Prostate gland (tissue), 2 donors: ENCODE results near the gene BAAT. TPM values are rescaled to one million over a fixed set of nuclear protein-coding genes. Genes with fewer than 3 reads are reported as not detected.

Experiments
- DNase-seq: peaks from one replicate; pipeline ENCODE4 v3.0.0-alpha.2; 2019; ENCODE audit warnings: low spot score
- H3K27ac ChIP-seq, 2 donors: fragments of 200-600 bp; sonication (generic); 2 replicates each; pipeline ENCODE4 v1.5.1; 2017 to 2019
- H3K27me3 ChIP-seq: fragments of 200-600 bp; sonication (generic); replicated peaks from 2 replicates; pipeline ENCODE4 v1.5.1; 2019; ENCODE audit not compliant: insufficient read depth
- H3K36me3 ChIP-seq, 2 donors: fragments of 200-600 bp; sonication (generic); 1 replicate in 1 of 2; 2 replicates in 1 of 2; pipeline versions ENCODE4 v1.5.1 to v1.8.1; 2017 to 2019
- H3K4me1 ChIP-seq: fragments of 200-600 bp; sonication (generic); replicated peaks from 2 replicates; pipeline ENCODE4 v1.5.1; 2019
- H3K4me3 ChIP-seq, 2 donors: fragments of 200-600 bp; sonication (generic); 2 replicates each; pipeline ENCODE4 v1.5.1; 2017 to 2019
- H3K9me3 ChIP-seq: fragments of 200-600 bp; sonication (generic); 2 replicates; pipeline ENCODE4 v1.5.1; 2017
- POLR2A ChIP-seq: fragments of 450-650 bp; IDR thresholded peaks from one replicate; pipeline ENCODE4 v1.6.1; 2016; ENCODE audit warnings: antibody characterized with exemption, mild to moderate bottlenecking
- POLR2AphosphoS5 ChIP-seq: sonication (generic); formaldehyde crosslinking; IDR thresholded peaks from one replicate; pipeline ENCODE4 v1.6.1; 2017; ENCODE audit warnings: antibody characterized with exemption
- WGBS: methylation state at CpG from one replicate; pipeline ENCODE4 v1.1.5; 2018; 5-methylcytosine and 5-hydroxymethylcytosine counted together
- intact Hi-C: fragments of 100-400 bp; cut with DNase I; formaldehyde crosslinking; loops from one replicate; pipeline ENCODE4 v1.14.2; 2022
- total RNA-seq, 2 donors: library from RNA; depleted of rRNA; stranded (reverse); fragments of >200 nt; gene quantifications; one replicate each; pipeline ENCODE4 v1.1.0, GENCODE V29; 2016
- TF ChIP-seq, protein P1 (sequence below), 4 experiments: fragments of 200-600 bp in 2 of 4; fragments of 450-650 bp in 2 of 4; sonication (generic) in 2 of 4; IDR thresholded peaks; 1 replicate in 3 of 4; 2 replicates in 1 of 4; pipeline ENCODE4 v1.5.1; 2016 to 2019; ENCODE audit warnings: antibody characterized with exemption in 4 of 4, mild to moderate bottlenecking in 2 of 4, moderate library complexity in 2 of 4

Gene BAAT
- total RNA-seq, 2 donors from 2014 or later = not detected

DNA sequence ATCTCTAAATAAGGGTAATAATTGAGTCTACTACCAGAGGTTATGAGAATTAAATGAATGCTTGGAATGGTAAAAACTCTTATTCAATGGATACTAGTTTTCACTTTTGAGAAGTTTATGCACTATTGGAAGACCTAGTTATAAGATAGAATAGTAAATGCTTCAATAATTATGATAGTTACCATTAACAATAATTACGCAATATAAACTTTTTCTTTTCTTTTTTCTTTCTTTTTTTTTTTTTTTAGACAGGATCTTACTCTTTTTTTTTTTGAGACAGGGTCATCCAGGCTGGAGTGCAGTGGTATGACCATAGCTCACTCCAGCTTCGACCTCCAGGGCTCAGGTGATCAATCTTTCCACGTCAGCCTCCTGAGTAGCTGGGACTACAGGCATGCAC lies 44.1 kb upstream of the BAAT start:
- Histone ChIP-seq H3K4me3 (no peak overlapping the region), H3K27me3 (no peaks in the 10 kb centered on the region), H3K4me1 (no peaks in the 10 kb centered on the region), H3K27ac (no peak overlapping the region), H3K9me3 (no peaks in the 10 kb centered on the region), H3K36me3 (no peaks in the 10 kb centered on the region)
- TF ChIP-seq POLR2AphosphoS5 (no peak), POLR2A (no peak)
- TF ChIP-seq, protein P1, sequence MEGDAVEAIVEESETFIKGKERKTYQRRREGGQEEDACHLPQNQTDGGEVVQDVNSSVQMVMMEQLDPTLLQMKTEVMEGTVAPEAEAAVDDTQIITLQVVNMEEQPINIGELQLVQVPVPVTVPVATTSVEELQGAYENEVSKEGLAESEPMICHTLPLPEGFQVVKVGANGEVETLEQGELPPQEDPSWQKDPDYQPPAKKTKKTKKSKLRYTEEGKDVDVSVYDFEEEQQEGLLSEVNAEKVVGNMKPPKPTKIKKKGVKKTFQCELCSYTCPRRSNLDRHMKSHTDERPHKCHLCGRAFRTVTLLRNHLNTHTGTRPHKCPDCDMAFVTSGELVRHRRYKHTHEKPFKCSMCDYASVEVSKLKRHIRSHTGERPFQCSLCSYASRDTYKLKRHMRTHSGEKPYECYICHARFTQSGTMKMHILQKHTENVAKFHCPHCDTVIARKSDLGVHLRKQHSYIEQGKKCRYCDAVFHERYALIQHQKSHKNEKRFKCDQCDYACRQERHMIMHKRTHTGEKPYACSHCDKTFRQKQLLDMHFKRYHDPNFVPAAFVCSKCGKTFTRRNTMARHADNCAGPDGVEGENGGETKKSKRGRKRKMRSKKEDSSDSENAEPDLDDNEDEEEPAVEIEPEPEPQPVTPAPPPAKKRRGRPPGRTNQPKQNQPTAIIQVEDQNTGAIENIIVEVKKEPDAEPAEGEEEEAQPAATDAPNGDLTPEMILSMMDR (IDR thresholded peaks at IDR 0.05) = no peak
- no peak for DNase-seq
- intact Hi-C loops = no loop called here
- WGBS = 76% methylated on average over 3 of the region's 3 CpGs

DNA sequence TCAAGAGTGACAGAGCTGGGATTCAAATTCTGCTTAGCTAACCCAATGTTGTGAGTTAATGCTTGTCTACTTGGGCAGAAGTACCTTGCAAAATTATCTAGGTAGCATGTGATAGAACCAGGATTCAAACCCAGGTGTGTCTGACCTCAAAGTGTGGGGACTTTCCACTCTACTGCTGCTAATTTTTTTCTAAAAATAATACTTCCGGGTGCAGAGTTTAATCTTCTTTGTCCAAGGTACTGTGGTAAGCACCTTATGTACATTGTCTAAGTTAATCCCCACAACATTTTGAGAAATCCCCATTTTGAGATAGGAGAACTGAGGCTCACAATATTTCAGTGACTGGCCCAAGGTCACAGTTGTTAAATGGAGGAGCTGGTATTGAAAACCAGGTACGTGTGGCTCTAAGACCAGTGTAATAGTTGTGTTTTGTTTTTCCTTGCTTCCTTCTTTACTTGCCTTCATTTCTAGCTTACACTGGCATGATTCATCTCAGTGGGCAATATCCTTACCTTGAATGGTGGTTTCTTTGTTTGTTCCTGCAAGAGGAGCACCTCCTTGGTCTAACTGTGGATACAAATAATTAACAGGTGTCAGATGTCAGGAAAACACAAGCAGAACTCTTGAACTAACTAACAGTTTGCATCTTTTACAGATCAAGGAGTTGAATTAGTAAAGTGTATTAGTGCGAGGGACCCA lies 43.3 kb upstream of the BAAT start:
- WGBS = 86% methylated on average over 3 of the region's 3 CpGs
- no peaks in the 10 kb centered on the region for H3K4me1 ChIP-seq
- intact Hi-C loops = no loop called here
- no peaks in the 10 kb centered on the region for H3K9me3 ChIP-seq
- no peaks in the 10 kb centered on the region for H3K27me3 ChIP-seq
- TF ChIP-seq POLR2AphosphoS5 = no peak
- no peak for TF ChIP-seq POLR2A
- TF ChIP-seq, protein P1 (IDR thresholded peaks at IDR 0.05) = no peak
- no peak overlapping the region for H3K27ac ChIP-seq
- H3K36me3 ChIP-seq = no peaks in the 10 kb centered on the region
- DNase-seq = no peak
- no peak overlapping the region for H3K4me3 ChIP-seq

DNA sequence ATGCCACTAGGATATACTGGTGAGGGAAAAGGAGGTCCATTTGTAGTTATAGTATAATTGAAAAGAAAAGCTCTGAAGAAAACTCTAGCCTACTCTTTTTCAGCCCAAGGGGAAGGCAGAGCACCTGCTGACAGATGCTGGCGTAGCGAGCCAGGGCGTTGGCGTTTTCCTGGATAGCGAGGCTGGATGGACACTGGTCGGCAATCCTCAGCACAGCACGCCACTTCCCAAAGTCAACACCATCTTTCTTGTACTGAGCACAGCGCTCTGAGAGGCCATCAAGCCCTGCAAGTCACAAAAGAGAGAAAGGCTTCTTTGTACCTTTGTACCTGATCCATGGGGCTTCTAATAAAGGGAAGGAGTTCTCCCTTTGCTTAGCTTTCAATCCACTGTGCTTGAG lies 42.6 kb upstream of the BAAT start:
- Histone ChIP-seq H3K4me1 (no peaks in the 10 kb centered on the region), H3K27ac (no peak overlapping the region), H3K9me3 (no peaks in the 10 kb centered on the region), H3K36me3 (no peaks in the 10 kb centered on the region), H3K4me3 (no peak overlapping the region), H3K27me3 (no peaks in the 10 kb centered on the region)
- TF ChIP-seq POLR2AphosphoS5 = no peak
- TF ChIP-seq, protein P1 (IDR thresholded peaks at IDR 0.05) = no peak
- no peak for TF ChIP-seq POLR2A
- WGBS = 92% methylated on average over 8 of the region's 8 CpGs
- intact Hi-C loops = no loop called here
- DNase-seq = no peak

DNA sequence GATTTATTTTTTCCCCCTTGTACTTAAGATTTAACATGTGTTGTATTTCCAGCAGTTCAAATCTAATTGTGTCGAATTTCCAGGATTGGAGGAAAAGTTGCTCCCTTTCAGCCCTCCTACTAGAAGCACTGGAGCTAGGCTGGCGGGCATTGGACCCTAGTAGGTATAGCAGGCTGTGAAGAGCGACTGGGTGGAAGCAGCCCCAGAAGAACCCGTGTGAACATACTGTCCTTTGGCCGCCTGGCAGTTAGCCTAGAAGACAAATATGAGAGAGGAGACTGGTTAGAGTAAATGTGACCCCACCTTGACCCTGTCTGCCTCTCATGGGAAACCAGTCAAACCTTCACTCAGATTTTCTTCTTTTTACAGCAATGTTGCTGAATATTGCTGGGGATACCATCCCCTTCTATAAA lies 36.9 kb upstream of the BAAT start:
- Histone ChIP-seq H3K4me1 (no peaks in the 10 kb centered on the region), H3K36me3 (no peaks in the 10 kb centered on the region), H3K27me3 (no peaks in the 10 kb centered on the region), H3K27ac (no peak overlapping the region), H3K9me3 (no peaks in the 10 kb centered on the region), H3K4me3 (no peak overlapping the region)
- intact Hi-C loops = no loop called here
- DNase-seq = no peak
- WGBS = 65% methylated on average over 5 of the region's 5 CpGs
- TF ChIP-seq, protein P1 (IDR thresholded peaks at IDR 0.05) = no peak
- TF ChIP-seq POLR2AphosphoS5 (no peak), POLR2A (no peak)

DNA sequence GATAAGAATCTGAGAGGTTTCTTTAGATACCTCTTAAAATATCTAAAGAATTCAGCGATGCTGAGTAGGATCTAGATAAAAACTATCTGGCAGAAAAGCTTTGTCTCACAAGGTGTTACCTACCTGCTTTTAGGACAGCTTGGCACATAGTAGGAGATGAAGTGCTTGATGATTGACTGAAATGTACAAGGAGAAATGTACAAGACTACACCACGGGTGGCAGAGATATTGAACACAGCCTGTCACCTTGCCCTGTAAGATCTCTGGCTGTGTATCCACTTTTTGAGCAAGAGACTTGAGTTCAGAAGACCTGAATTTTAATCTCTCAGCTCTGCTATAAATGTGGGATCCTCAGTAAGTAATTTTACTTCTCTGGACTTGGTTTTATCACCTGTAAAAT lies 35.1 kb upstream of the BAAT start:
- Histone ChIP-seq H3K4me1 (no peaks in the 10 kb centered on the region), H3K9me3 (no peaks in the 10 kb centered on the region), H3K27ac (no peak overlapping the region), H3K27me3 (no peaks in the 10 kb centered on the region), H3K36me3 (no peaks in the 10 kb centered on the region), H3K4me3 (no peak overlapping the region)
- WGBS = 69% methylated on average over 2 of the region's 2 CpGs
- TF ChIP-seq, protein P1 (IDR thresholded peaks at IDR 0.05) = no peak
- TF ChIP-seq POLR2A = no peak
- no peak for TF ChIP-seq POLR2AphosphoS5
- no peak for DNase-seq
- intact Hi-C loops = no loop called here
